ENCODE measurements around the gene DPH2.

DPH2 gene

DNA sequence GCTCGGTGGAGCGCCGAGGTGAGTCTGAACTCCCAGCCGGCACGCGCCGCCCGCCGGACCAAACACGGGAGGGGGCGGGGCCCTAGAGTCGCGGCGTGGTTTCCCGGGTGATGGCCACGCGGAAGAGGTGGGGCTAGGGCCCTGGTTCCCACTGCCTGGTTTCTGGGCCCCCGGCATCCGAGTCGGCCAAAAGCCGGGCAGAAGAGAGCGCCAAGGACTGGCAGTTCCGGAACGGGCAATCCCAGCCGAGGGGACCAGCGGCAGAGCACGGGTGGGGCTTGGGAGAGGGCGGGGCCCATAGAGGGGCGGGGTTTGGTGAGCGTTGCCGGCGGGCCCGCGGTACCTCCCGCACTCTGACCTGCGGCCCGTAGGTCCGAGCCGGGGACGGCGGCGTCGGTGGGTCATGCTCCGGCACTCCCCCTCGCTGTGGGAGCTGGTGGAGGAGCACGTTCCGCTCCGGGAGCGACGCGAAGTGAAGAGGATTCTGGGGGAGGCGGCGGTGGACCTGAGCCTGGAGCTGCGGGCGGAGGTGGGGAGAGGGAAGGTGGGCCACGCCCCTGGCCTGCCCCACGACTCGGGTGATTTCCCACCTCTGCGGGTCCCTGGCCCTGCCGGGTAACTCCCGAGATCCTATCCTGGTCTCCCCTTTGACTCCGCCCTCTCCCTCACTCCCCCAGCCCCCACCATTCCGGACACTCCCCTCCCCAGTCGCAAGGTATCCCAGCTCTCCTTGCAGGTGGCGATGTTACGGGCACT is 21.8 kb downstream of the DPH2 start, which contains the start of gene CCDC24:
TSS of gene CCDC24 (plus strand) at position 124 of the 756 bp plus-strand sequence. CDS start at position 404, 280 bp downstream.
- Histone ChIP-seq H3K36me3 (ENCODE audit: control insufficient read depth, low read depth, low read length) (no peaks in the 10 kb centered on the region), H3K27ac (ENCODE audit: low read length) (no peak within 1 kb of the TSS), H3K9me3 (ENCODE audit: control insufficient read depth, low read depth, low read length) (no peaks in the 10 kb centered on the region), H3K9ac (ENCODE audit: low read length) (peak within 1 kb of the TSS; percentile 5), H3K27me3 (ENCODE audit: control insufficient read depth, insufficient read depth, low read length) (no peaks in the 10 kb centered on the region), H3K4me3 (ENCODE audit: low read length) (peak within 1 kb of the TSS; percentile 74), H3K4me1 (ENCODE audit: control insufficient read depth, low read depth, low read length) (peaks cover 9% of the 10 kb centered on the region)

DNA sequence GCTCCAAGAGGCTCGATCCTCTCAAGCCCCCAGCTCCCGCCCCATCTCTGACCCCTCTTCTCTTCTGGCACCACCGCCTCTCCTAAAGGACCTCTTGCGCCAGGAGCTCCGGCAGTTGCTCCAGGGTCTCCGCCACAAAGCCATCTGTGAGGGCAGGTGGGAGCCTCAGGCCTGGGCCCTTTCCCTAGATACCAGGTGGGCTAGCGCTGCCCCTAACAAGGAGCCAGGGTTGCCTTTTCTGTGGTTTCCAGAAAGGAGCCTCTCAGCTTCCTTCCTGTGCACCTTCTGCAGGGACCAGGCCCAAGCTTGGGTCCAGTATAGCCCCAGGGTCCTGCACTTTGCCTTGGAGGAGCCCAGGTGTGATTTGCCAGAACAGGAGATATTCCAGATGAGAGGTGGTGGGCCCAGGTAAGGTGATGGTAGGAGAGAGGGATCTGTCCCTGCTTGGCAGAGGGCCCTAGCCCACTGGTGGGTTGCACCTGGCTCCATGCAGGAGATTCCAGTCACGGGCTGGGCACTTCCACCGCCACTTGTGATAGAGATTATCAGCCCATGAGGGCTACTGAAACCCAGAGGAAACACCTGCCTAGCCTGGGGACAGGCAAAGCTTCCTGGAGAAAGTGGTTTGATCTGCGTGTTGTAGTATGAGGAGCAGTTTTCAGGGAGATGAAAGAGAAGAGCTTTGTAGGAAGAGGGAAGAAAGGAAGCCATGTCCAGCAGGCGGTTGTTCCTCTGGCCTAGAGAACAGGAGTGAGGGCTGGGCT is 22.6 kb downstream of the DPH2 start:
- Histone ChIP-seq H3K4me1 (ENCODE audit: control insufficient read depth, low read depth, low read length) (peaks cover 9% of the 10 kb centered on the region), H3K9ac (ENCODE audit: low read length) (peak overlapping the region; percentile 5), H3K9me3 (ENCODE audit: control insufficient read depth, low read depth, low read length) (no peaks in the 10 kb centered on the region), H3K27ac (ENCODE audit: low read length) (no peak overlapping the region), H3K4me3 (ENCODE audit: low read length) (peak overlapping the region; percentile 74), H3K36me3 (ENCODE audit: control insufficient read depth, low read depth, low read length) (no peaks in the 10 kb centered on the region), H3K27me3 (ENCODE audit: control insufficient read depth, insufficient read depth, low read length) (no peaks in the 10 kb centered on the region)

DNA sequence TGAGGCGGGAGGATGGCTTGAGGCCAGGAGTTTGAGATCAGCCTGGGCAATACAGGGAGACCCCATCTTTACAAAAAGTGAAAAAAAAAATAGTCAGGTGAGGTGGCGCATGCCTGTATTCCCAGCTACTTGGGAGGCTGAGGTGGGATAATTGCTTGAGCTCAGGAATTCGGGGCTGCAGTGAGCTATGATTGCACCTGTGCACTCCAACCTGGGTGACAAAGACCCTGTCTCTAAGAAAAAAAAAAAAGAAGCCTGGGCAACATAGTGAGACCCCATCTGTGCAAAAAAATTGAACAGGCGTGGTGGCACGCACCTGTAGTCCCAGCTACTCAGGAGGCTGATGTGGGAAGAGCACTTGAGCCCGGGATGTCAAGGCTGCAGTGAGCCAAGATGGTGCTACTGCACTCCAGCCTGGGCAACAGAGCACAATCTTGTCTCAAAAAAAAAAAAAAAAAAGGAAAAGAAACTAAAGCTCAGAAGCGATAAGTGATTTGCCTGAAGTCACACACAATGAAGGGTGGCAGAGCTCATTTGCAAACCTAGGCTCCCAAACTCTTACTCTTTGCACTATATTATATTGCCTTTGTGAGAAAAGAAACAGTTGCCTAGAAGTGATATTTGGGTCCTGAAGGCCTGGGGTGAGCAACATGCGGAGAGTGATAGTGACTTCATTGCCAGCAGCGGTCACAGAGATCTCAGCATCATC is 23.6 kb downstream of the DPH2 start:
- peaks cover 9% of the 10 kb centered on the region for H3K4me1 ChIP-seq (ENCODE audit: control insufficient read depth, low read depth, low read length)
- no peak overlapping the region for H3K27ac ChIP-seq (ENCODE audit: low read length)
- no peak overlapping the region for H3K9ac ChIP-seq (ENCODE audit: low read length)
- no peaks in the 10 kb centered on the region for H3K27me3 ChIP-seq (ENCODE audit: control insufficient read depth, insufficient read depth, low read length)
- no peak overlapping the region for H3K4me3 ChIP-seq (ENCODE audit: low read length)
- H3K9me3 ChIP-seq (ENCODE audit: control insufficient read depth, low read depth, low read length) = no peaks in the 10 kb centered on the region
- no peaks in the 10 kb centered on the region for H3K36me3 ChIP-seq (ENCODE audit: control insufficient read depth, low read depth, low read length)

DNA sequence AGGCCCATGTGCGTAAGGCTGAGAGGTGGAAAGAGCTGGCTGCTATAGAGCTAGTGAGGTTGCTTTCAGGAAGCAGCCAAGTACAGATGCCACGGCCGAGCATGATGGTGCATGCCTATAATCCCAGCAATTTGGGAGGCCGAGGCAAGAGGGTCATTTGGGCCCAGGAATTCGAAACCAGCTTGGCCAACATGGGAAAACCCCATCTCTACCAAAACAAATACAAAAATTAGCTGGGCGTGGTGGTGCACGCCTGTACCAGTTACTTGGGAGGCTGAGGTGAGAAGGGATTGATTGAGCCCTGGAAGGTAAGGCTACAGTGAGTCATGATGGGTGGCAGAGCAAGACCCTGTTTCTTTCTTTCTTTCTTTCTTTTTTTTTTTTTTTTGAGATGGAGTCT is 24.3 kb downstream of the DPH2 start:
- no peaks in the 10 kb centered on the region for H3K36me3 ChIP-seq (ENCODE audit: control insufficient read depth, low read depth, low read length)
- H3K27ac ChIP-seq (ENCODE audit: low read length) = no peak overlapping the region
- no peak overlapping the region for H3K9ac ChIP-seq (ENCODE audit: low read length)
- no peak overlapping the region for H3K4me3 ChIP-seq (ENCODE audit: low read length)
- H3K27me3 ChIP-seq (ENCODE audit: control insufficient read depth, insufficient read depth, low read length) = no peaks in the 10 kb centered on the region
- H3K9me3 ChIP-seq (ENCODE audit: control insufficient read depth, low read depth, low read length) = no peaks in the 10 kb centered on the region
- H3K4me1 ChIP-seq (ENCODE audit: control insufficient read depth, low read depth, low read length) = peaks cover 9% of the 10 kb centered on the region

DNA sequence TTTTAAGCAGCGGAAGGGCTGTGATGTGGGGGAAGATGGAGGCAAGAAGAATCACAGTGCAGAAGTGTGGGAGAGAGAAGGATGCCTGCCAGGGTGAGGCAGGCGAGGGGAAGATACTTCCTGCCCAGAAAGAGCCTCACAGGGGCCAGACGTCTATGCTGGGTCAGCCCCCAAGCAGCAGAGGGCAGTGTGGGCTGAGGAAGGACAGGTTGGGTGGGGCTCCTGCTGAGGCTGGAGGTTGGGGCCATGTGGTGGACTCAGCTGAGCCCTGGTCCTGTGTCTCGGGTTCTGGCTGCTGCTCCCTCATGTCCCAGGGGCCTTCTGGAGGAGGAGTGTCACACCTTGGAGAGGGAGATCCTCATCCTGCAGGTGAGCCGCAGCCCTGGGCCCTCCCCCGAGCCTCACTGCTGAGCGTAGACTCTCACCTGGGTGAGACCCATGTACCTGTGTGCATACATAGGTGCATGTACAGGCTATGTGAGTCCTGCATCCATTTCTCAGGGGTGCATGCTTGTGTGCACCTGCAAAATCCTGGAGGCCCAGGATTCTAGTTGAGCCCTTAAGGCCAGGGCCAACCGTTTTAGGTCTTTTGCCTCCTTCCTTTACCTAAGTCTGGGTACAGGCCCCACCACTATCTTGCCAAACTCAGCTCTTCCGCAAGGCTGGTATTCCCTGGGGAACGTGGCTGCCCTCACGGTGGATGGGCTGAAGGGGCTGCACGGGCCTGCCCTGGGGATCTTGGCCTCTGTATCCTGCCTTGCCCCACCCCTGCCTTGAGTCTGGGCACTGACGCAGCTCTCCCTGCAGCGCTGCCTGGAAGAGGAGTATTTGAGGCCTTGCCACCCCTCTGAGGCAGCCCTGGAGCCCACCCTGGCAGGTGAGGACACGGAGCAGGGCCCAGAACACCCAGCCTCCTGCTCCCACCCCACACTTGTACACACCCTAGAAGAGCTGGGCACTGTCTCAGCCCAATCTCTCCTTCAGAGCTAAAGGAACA is 25.3 kb downstream of the DPH2 start:
- Histone ChIP-seq H3K27me3 (ENCODE audit: control insufficient read depth, insufficient read depth, low read length) (no peaks in the 10 kb centered on the region), H3K4me1 (ENCODE audit: control insufficient read depth, low read depth, low read length) (peaks cover 9% of the 10 kb centered on the region), H3K9me3 (ENCODE audit: control insufficient read depth, low read depth, low read length) (no peaks in the 10 kb centered on the region), H3K4me3 (ENCODE audit: low read length) (no peak overlapping the region), H3K27ac (ENCODE audit: low read length) (no peak overlapping the region), H3K36me3 (ENCODE audit: control insufficient read depth, low read depth, low read length) (no peaks in the 10 kb centered on the region), H3K9ac (ENCODE audit: low read length) (no peak overlapping the region)

DNA sequence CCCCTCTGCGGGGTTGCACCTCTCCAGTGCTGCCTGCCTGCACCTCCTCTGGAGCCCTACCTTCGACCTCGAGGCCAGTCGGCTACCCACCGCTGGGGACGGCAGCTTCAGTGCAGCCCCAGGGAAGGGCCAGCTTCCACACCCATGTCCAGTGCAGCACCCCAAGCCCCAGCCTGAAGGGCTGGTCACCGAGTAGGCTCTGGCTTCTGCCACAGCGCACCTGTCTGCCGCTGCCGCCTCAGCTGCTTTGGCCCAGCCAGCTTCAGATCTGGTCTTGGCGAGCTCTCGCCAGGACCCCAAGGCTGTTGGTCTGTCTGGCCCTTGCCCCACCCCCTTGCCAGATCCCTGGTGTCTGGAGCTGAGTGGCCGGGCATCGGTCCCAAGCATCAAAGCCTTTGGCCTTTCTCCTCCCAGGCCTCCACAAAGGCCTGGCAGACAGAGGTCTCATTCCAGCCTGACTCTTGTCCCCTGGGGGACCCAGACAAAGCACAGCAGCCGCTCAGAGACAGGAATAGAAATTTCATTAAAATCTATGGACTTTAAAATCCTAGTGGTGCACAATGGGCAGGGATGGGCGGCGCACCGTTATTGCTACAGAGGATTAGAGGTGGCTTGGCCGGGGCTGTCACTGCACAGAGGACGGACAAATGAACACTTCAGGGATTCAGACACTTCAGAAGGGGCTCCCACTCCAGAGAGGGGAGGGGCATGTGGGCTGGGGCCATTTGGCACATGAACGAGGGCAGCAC is 26.3 kb downstream of the DPH2 start:
- no peak overlapping the region for H3K4me3 ChIP-seq (ENCODE audit: low read length)
- no peak overlapping the region for H3K27ac ChIP-seq (ENCODE audit: low read length)
- H3K27me3 ChIP-seq (ENCODE audit: control insufficient read depth, insufficient read depth, low read length) = no peaks in the 10 kb centered on the region
- H3K9ac ChIP-seq (ENCODE audit: low read length) = no peak overlapping the region
- H3K4me1 ChIP-seq (ENCODE audit: control insufficient read depth, low read depth, low read length) = peaks cover 4% of the 10 kb centered on the region
- no peaks in the 10 kb centered on the region for H3K36me3 ChIP-seq (ENCODE audit: control insufficient read depth, low read depth, low read length)
- H3K9me3 ChIP-seq (ENCODE audit: control insufficient read depth, low read depth, low read length) = no peaks in the 10 kb centered on the region

DNA sequence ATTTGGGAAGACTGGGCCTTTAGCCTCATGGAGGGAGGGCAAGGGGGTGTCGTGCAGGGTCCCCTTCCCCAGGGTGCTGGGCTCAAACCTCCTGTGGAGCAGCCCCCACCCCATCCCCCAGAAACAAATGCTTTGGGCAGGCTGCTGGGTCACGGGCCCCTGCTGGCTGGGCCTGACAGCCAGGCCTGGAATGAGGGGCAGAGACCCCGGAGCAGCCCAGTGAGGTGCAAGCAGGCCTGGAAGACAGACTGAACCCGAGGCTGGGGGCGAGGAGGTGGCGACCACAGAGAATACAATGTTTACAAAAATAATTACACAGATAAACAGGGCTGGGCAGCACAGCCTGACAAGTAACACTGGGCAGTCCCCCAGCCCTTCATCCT is 26.9 kb downstream of the DPH2 start:
- Histone ChIP-seq H3K36me3 (ENCODE audit: control insufficient read depth, low read depth, low read length) (no peaks in the 10 kb centered on the region), H3K4me1 (ENCODE audit: control insufficient read depth, low read depth, low read length) (peaks cover 4% of the 10 kb centered on the region), H3K4me3 (ENCODE audit: low read length) (no peak overlapping the region), H3K27me3 (ENCODE audit: control insufficient read depth, insufficient read depth, low read length) (no peaks in the 10 kb centered on the region), H3K27ac (ENCODE audit: low read length) (no peak overlapping the region), H3K9me3 (ENCODE audit: control insufficient read depth, low read depth, low read length) (no peaks in the 10 kb centered on the region), H3K9ac (ENCODE audit: low read length) (no peak overlapping the region)

DNA sequence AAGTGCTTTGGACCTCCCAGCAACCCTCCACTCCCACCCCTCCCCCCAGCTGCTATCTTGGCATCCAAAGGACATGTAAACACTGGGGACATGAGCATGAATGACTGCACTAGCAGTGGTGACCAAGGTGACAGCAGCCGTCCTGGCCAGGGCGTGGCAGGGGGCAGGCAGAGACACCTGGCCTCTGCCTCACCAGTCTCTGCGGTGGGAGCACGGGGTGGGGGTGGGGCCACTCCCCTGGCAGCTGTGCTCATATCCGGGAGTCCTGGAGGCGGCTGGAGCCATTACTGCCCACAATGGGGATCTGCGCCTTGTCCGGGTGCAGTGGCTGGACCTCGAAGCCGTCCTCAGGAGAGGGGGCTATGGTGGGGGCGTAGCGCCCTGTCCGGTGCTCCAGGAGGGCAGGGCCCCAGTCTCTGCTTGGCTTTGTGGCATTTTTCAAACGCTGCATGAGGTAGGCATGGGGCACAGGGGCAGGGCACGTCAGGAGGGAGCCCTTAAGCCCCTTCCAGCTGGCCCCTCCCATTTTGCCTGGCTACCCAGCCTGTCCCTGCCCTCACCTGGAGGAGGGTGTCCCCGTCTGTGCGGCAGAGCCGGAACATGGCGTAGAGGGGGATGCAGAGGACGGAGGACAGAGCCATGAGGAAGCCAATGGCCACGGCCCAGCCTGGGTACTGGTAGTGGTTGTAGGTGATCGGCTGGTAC is 27.6 kb downstream of the DPH2 start:
- Histone ChIP-seq H3K9ac (ENCODE audit: low read length) (no peak overlapping the region), H3K27ac (ENCODE audit: low read length) (no peak overlapping the region), H3K27me3 (ENCODE audit: control insufficient read depth, insufficient read depth, low read length) (no peaks in the 10 kb centered on the region), H3K9me3 (ENCODE audit: control insufficient read depth, low read depth, low read length) (no peaks in the 10 kb centered on the region), H3K4me3 (ENCODE audit: low read length) (no peak overlapping the region), H3K36me3 (ENCODE audit: control insufficient read depth, low read depth, low read length) (no peaks in the 10 kb centered on the region), H3K4me1 (ENCODE audit: control insufficient read depth, low read depth, low read length) (peaks cover 4% of the 10 kb centered on the region)

DNA sequence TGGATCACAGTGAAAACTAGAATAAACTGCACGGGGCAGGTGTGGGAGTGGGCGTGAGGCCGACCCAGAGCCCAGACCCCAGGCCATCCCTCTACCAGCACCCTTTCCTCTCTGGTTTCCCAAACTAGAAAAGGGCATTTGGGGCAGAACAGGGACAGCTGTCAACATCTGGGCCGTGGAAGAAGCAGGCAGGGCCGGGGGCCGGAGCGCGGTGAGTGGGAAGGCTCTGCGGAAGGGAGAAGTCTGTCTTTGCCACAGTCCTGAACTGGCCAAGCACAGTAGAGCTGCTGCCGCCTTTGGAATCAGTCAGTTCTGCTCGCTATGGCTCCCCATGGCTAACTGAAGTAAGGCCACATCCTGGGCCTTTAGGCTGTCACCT is 28.2 kb downstream of the DPH2 start:
- Histone ChIP-seq H3K9ac (ENCODE audit: low read length) (no peak overlapping the region), H3K36me3 (ENCODE audit: control insufficient read depth, low read depth, low read length) (no peaks in the 10 kb centered on the region), H3K27ac (ENCODE audit: low read length) (no peak overlapping the region), H3K9me3 (ENCODE audit: control insufficient read depth, low read depth, low read length) (no peaks in the 10 kb centered on the region), H3K4me3 (ENCODE audit: low read length) (no peak overlapping the region), H3K27me3 (ENCODE audit: control insufficient read depth, insufficient read depth, low read length) (no peaks in the 10 kb centered on the region), H3K4me1 (ENCODE audit: control insufficient read depth, low read depth, low read length) (no peaks in the 10 kb centered on the region)

DNA sequence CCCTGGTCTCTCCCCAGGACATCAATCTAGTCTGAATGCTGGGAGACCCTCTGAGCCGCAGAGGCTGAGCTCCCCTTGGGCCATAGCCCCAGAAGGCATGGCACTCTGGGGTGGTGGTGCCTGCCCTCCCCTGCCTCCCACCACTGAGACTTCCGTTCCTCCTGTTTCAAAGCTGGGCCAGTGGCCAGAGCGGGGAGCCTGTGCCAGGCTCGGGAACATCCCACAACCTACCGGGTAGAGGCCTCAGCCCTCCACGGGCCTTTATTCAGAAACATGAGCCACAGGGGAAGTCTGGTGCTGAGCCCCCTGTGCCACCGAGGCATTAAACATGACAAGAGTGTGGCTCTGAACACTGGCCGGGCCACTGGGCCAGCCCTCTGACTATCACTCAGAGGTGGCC is 29.6 kb downstream of the DPH2 start:
- H3K4me1 ChIP-seq (ENCODE audit: control insufficient read depth, low read depth, low read length) = no peaks in the 10 kb centered on the region
- no peaks in the 10 kb centered on the region for H3K36me3 ChIP-seq (ENCODE audit: control insufficient read depth, low read depth, low read length)
- H3K9ac ChIP-seq (ENCODE audit: low read length) = no peak overlapping the region
- H3K9me3 ChIP-seq (ENCODE audit: control insufficient read depth, low read depth, low read length) = no peaks in the 10 kb centered on the region
- H3K27me3 ChIP-seq (ENCODE audit: control insufficient read depth, insufficient read depth, low read length) = no peaks in the 10 kb centered on the region
- H3K27ac ChIP-seq (ENCODE audit: low read length) = no peak overlapping the region
- H3K4me3 ChIP-seq (ENCODE audit: low read length) = no peak overlapping the region

Data from iPS-18a (cell line).